NCI-H526 treated with DMSO at 0.1 percent for 48 hours (cell line): Measurements from ENCODE around the gene RIPPLY1.

ENCODE experiments used
- DNase-seq: peaks from one replicate; lab custom pipeline; 2025; lab: John Stamatoyannopoulos, UW

The RIPPLY1 gene, protein sequence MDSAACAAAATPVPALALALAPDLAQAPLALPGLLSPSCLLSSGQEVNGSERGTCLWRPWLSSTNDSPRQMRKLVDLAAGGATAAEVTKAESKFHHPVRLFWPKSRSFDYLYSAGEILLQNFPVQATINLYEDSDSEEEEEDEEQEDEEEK

DNA sequence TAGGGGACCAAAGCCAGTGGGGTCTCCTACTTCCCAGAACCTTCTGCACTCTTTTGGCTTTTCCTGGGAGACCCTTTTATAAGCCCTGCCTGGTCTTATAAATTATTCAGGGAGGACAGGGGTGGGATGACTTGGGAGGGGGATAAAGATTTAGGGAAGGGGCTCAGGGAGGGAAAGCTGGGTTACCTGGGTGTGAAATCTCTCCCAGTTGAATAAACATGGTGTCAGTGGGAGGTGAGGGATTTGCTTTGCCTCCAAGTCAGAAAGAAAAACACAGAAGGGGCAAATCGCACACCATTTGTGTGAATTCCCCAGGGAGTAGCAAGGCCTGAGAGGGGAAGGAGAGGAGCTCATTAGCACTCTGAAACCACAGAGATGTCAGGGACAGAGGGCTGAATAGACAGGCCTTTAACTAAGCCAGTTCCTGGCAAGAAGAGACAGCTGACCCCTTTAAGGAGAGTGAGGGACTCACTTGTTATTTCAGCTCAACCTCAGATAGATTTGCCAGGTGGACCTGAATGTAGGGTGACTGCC lies at the start of gene RIPPLY1:
Gene RIPPLY1, minus strand, starts transcription at position 51 of the 534 bp plus-strand sequence. CDS start 54 bp downstream, outside the sequence.
- no peak for DNase-seq

DNA sequence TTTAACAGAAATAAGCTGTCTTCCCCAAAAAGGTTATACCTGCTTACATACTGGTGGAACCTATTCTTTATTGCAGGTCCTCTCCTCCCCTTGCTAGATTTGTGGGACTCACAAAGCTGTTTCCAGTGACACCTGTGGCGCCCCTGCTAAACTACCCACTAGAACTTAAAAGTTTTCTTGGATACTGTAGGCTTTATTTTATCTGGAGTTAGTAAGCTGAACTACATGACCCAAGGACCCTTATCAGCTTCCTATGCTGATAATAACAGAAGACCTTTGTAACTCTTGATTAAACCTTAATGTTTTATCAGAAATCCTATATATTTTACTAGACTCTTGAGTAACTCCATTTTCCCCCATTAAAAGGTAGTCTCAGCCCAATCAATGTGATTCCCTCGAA lies 49.4 kb upstream of the RIPPLY1 start:
- no peak for DNase-seq

DNA sequence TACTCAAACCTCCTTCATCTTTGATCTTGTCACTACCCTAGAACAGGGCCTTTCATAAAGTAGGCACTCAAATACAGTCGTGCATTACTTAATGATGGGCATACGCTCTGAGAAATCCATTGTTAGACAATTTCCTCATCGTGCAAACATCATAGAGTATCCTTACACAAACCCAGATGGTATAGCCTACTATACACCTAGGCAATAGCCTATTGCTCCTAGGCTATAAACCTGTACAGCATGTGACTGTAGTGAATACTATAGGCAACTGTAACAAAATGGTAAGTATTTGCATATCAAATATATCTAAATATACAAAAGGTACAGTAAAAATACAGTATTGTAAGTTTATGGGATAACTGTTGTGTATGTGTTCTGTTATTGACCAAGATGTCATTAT lies 48.9 kb upstream of the RIPPLY1 start:
- DNase-seq, result peak; percentile 24

DNA sequence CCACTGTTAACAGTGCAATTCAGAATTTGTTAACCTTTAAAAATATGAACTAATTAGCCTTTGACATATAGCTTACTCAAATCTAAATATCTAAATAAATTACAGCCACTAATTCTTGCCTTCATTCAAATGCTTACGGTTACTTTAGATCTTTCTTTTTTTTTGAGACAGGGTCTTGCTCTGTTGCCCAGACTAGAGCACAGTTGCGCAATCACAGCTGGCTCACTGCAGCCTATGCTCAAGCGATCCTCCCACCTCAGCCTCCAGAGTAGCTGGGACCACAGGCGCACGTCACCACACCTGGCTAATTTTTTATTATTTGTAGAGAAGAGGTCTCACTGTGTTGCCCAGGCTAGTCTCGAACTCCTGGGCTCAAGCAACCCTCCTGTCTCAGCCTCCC lies 48.1 kb upstream of the RIPPLY1 start:
- no peak for DNase-seq

DNA sequence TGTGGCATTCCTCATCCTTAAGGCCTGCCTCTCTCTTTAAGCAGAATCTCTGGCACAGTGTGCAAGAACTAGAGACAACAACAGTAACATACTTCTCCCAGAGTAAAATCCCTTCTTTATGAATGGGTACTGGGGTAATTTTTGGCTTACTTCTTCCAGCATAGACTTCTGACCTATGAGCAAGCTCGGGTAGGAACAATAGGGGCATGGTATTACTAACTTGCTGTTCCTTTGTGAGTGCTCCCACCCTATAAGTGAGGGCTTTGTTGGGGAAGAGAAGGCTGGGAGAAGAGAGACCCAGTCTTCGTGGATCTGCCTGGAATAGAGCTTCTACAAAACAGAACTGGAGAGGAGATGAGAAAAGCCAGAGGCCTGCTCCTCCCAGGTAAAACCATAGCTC lies 47.2 kb upstream of the RIPPLY1 start:
- no peak for DNase-seq

DNA sequence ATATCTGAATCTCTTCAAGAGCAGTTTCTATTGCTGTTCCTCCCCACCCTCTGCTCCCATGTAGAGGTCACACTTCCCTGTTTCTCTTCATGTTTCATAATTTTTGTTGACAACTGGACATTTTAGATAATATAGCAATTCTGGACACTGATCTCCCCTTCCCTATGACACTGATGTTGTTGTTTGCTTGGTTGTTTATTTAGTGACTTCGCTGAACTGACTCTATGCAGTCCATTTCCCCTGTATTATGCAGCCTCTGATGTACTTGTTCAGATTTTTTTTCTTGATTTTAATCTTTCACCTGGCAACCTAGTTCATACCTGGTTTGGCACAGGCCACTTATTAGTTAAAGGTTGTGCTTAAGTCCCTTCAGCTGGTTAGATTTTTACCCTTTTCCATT lies 46.2 kb upstream of the RIPPLY1 start:
- DNase-seq, result no peak

DNA sequence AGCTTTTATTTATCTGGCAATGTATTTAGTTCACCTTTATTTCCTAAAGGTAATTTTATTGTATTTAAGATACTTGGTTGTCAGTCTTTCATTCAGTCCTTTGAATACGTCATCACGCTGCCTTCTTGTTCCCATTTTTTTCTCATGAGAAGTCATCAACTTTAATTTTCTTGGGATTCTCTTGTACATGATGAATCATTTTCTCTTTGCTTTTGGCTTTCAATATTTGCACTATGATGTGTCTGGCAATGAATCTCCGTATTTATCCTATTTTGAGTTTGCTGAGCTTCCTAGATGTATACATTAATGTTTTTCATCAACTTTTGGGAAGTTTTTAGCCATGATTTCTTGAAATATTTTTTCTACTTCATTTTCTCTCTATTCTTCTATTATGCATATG lies 45.5 kb upstream of the RIPPLY1 start:
- no peak for DNase-seq

DNA sequence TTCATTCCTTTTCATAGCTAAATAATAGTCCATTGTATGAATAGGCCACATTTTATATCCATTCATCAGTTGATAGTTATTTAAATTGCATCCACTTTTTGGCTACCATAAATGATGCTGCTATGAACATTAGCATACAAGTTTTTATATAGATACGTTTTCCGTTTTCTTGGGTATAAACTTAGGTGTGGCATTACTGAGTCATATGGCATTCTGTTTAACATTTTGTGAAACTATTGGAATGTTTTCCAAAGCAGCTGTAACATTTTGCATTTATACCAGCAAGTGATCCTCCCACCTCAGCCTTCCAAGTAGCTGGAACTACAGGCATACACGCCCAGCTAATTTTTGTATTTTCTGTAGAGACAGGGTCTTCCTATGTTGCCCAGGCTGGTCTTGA lies 43.3 kb upstream of the RIPPLY1 start:
- DNase-seq, result no peak

DNA sequence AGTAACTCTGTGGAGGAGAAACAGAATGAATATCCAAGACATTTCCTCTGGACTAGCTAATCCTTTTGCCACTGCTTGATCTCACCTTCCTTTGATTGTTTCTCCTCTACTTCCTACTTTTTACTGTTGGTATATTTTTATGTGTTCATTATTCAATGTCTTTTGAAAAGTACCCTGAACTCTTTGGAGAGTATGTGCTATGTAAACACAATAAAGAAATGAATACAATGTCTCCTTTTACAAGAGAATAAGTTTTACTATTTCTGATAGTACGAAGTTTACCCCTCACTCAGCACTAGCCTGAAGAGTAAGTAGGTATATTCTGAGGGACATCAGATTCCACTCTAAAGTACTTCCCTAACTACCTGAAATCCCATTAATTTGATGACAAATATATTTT lies 36.9 kb upstream of the RIPPLY1 start:
- no peak for DNase-seq

DNA sequence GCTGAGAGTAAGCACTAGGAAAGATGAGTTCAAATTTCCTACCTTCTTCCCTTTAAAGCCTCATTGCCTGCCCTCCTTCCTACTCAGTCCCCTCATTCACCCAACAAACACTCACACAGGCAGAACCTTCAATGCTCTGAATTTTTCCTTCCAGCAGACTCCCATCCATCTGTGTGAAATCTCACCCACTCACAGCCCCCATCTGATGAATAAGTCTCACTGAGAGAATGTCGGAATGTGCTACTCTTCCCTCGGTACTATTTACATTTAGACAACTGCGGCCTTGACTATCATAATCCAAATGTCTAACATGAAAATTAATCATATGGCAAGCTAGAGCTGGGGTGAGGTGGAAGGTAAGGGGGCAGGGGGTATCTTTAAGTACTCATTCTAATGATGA lies 36.4 kb upstream of the RIPPLY1 start:
- DNase-seq, result no peak

DNA sequence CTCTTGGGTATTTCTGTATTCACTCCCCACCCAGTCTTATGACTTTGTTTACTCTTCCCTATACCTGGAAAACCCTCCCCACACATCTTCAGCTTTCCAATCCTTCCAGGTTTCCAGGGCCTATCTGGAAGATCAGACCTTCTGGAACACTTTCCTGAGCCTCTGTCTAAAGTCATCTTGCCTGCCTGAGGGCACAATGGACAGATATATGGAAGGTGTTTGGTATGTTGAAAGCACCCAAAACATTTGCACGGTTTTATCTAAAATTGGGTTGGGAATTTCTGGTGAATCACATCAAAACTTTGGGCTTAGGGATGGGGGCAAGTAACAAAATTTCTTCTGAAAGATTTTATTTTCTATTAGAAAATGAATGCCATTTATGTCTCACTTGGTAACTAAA lies 33.1 kb upstream of the RIPPLY1 start:
- no peak for DNase-seq

DNA sequence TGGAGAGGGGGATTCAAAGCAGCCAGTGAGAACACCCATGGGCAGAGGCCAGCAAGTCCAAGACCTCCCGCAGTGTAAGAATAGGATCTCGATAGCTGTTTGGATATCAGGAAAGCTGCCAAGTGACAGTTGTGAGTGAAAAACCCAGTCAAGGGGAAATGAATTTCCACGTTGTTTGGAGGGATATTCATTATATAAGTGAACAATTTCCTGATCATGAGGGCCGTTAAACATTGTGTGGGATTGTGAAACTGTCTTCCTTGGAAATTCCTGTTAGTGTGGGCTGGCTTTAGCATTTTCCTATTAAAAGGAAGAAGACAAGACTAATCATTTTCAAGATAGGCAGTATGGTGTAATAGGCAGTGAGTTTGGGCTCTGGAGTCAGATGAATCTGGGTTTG lies 32.0 kb upstream of the RIPPLY1 start:
- no peak for DNase-seq

DNA sequence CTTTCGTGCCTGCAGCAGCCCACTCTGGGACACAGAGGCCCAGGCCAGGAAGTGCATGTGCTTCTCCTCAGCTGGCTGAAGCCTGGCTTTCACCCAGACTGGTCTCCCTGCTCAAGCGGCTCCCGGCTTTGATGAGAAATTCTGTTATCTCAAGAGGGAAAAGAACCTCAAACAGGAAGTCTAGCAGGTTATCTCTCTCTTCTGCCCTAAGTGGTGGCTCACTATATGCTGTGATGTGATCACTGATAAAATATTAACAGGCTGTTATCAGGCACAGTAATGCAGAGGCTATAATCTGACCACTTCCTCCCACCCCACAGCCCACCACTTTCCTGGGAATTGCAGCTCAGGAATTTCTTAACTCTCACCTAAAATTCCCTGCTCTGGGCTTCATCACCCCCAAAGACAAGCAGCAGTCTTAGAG lies 30.4 kb upstream of the RIPPLY1 start:
- DNase-seq, result no peak

DNA sequence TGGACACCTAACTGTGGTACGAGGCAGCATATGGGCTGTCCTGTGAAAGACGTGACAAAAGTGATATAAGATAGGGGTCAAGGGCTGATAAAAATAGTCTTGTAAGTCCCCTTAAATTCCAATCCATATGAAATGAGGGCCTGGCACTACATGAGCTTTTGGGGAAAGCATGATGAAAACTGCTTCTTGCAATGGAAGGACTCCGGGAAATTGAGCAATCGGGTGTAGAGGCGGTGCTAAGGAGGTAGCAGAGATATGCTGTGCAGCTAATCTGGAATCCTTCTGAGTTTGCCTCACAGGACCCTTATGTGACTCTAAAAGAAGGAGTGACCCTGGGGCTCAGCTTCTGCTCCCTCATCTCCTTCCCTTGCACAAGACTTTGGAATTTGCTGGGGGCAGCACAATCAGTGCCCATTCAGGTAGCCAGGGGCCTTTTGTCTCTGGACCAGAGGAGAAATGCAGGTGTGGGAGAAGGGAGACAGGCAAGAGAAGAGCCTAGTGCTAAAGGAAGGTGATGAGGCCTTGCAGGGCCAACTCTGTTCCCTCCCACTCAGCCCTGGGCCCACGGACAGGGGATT lies 29.9 kb upstream of the RIPPLY1 start:
- no peak for DNase-seq

DNA sequence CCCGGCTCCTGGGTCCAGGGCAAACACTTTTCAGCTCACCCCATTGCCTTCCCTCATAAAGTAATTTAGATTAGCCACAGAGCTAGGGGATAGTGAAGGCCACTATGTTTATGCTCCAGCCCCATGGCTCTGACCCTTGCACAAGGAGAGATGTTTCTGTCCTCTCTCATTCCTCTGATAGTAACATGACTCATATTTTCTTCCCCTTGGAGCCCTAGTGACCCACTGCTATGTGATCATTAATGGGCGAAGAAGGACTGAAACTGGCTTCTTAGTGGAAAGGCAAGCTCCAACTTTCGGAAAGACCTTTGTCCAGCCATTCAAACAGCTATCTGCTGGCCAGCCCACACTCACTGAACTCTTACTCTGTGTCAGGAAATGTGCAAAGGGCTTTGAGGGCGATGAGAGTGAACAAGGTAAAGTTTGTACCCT lies 29.4 kb upstream of the RIPPLY1 start:
- no peak for DNase-seq

DNA sequence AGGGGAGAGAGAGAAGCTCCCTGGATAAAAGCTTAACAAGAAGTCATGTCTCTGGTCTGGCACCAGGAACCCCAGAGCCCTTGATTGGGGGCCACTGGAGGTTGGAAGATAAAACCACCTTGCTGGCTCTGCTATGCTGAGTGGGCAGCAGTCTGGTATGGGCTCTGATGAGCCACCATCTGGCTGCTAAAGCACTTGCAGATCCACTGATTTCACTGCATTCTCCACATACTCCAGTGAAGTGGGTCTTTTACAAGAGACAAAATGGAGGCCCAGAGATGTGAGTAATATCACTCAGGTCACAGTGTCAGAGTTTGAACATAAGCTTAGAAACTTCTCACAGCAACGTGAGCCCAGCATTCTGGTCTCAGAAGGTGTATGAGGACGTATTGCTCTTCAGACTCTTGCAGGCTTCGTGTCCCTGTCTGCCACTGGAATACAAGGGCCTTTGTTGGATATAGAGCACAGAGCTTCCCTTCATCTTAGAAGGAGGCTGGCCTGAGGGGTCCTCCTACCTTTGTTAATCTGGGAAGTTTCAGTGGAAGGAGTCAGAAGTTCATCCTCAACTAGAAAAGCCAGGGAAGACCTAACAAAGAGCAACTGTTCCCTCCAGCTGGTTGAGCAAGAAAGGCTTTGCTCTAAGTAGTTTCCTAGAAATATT lies 28.8 kb upstream of the RIPPLY1 start:
- no peak for DNase-seq

DNA sequence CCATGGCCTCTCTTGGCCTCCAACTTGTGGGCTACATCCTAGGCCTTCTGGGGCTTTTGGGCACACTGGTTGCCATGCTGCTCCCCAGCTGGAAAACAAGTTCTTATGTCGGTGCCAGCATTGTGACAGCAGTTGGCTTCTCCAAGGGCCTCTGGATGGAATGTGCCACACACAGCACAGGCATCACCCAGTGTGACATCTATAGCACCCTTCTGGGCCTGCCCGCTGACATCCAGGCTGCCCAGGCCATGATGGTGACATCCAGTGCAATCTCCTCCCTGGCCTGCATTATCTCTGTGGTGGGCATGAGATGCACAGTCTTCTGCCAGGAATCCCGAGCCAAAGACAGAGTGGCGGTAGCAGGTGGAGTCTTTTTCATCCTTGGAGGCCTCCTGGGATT lies 25.1 kb upstream of the RIPPLY1 start:
- DNase-seq, result no peak

DNA sequence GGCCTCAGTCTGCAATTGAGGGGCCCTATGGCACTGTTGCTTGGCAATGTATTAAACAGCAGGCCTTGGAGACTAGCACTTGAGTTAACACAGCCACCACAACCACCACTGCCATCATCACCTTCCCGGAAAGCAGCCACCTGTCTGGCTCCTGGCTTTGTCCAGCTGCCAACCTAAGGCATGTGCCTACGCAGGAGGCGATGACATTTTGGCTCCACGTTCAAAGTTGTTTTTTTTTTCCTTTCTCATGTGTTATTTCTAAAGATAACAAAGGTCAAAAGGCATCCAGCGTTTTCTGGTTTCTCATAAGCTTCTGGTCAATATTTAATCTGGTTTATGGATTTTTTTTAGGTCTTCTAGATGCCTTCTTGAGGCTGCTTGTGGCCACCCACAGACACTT lies 24.6 kb upstream of the RIPPLY1 start:
- DNase-seq, result no peak

DNA sequence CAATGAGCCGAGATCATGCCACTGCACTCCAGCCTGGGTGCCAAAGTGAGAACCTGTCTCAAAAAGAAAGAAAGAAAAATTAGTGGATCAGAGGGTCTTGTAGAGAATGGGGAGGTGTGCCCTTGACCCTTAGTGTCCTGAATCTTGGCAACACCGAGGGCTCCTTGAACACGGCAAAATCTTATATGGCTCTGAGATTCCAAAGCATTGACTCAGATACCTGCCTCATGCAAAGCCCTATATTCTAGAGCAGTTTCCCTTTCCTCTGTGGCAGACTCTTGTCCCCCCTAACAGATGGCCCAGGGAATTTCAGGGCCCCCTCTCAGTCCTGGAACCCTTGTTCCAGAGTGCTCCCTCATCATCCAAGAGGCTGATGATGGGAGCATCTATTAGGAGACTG lies 23.9 kb upstream of the RIPPLY1 start:
- DNase-seq, result no peak

DNA sequence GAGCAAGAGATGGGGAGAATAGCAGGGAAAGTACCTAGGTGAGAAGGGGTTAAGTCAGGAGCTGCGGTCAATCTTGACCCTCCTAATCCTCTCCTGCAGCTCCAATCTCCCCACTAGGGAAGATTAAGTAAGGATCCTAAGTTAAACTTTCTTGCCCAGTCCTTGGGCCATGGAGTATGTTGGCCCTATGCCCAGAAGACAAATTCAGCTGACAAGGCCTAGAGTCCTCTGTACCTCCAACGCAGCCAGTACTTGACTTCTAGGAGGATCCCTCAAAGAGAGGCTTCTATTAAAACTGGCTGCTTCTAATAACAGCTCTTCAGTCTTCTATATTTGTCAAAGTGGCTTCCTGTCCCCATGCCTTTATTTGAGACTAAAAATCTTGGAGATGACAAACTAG lies 18.5 kb upstream of the RIPPLY1 start:
- no peak for DNase-seq

DNA sequence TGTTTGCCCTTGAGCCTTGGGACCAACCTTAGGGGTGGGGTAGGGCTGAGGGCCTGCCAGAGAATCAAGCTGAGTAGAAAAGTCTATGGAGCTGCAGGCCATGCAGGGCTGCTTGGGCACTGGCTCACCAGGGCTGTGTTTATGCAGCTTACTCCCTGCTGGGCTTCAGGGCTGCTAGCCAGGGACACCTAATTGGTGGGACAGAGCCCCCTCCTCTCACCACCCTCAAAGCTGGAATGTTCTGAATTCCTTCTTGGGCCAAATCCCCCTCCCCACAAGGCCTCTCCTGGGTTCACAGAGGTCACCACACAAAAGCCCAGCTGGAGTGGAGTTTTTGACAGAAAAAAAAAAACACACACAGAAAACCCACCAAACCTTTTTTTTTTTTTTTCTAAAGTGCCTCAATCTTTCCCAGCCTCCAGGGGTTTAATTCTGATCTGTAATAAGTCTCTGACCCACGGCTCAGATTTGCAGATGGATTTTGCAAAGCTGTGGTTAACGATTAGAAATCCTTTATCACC lies 16.9 kb upstream of the RIPPLY1 start, which contains the start of gene CLDN2:
Gene CLDN2, plus strand, starts transcription at position 471 of the 521 bp plus-strand sequence. CDS start 7,827 bp downstream, outside the sequence.
- DNase-seq, result no peak

DNA sequence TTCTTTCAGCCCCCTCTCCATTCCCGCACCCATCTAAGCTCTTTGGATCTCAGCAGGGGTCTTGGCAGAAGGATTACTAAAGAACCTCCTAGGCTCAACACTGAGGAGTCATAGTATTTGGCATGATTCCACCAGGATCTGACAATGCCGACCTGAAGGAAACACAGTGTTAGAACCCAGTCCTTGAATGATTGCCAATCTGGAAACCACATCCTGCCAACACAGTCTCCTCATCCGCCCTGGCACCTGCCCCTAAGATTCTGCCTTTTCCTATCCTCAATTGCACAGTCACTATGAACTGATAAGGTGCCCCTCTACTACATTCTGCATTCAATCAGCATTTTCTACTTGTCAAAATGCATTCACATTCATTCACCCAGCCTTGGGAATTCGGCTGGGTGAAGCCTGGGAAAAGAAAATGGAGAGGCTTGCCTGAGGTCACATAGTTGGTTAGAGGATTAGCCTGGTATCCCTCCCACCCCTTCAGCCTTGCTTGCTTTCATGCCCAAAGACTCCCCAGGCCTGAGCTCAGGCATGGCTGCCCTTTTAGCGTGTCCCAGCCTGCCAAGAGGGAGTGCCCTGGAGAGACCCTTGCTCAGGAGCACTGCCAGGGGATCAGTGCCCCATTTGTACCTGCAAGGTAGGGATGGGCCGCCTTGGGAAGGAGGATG lies 14.8 kb upstream of the RIPPLY1 start:
- no peak for DNase-seq

DNA sequence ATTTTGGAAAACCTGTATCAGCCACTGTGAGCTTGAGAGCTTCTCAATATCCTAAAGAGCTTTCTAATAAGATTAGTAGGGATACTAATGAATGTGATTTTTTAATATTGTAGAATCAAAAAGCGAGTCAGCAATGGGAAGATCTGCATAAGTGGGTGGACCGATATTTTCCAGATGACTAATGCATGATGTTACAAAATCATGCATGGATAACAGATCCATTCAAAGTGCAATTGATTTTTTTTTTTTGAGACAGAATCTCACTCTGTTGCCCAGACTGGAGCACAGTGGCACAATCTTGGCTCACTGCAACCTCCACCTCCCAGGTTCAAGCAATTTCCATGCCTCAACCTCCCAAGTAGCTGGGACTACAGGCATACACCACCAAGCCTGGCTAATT lies 9.7 kb upstream of the RIPPLY1 start:
- no peak for DNase-seq
